ENCODE measurements around the gene MUC6. TPM values are rescaled to one million over a fixed set of nuclear protein-coding genes. Genes with fewer than 3 reads are reported as not detected.

The MUC6 gene
- total RNA-seq, 2 experiments from 2014 or later = not detected

Other genes starting within 250 kb of the MUC6 start
- gene CEND1, start 246.6 kb downstream of the MUC6 start, total RNA-seq = 1 to 10 TPM in 1 of 2 experiments, under 1 TPM in 1; 0.94 to 1.0 TPM
- gene SLC25A22, start 238.4 kb downstream of the MUC6 start, total RNA-seq = 10 to 100 TPM; 54.4 to 56.5 TPM
- 10 to 100 TPM; 29.4 to 30.5 TPM for gene PIDD1, start 231.5 kb downstream of the MUC6 start, total RNA-seq
- 1,000 to 10,000 TPM; 3,139 to 3,274 TPM for gene RPLP2, start 226.8 kb downstream of the MUC6 start, total RNA-seq
- gene PNPLA2, start 217.8 kb downstream of the MUC6 start, total RNA-seq = 10 to 100 TPM; 32.7 to 34.7 TPM
- gene CRACR2B, start 208.8 kb downstream of the MUC6 start, total RNA-seq = 1 to 10 TPM in 1 of 2 experiments, under 1 TPM in 1; 0.76 to 1.1 TPM
- gene CD151, start 203.8 kb downstream of the MUC6 start, total RNA-seq = 10 to 100 TPM; 47.3 to 51.1 TPM
- gene POLR2L, start 194.2 kb downstream of the MUC6 start, total RNA-seq = 100 to 1,000 TPM; 121 to 134 TPM
- 10 to 100 TPM; 12.8 to 16.2 TPM for gene TSPAN4, start 193.9 kb downstream of the MUC6 start, total RNA-seq
- 10 to 100 TPM; 73.1 to 81.6 TPM for gene CHID1, start 125.9 kb downstream of the MUC6 start, total RNA-seq
- 10 to 100 TPM; 26.3 to 30.3 TPM for gene AP2A2, start 110.8 kb downstream of the MUC6 start, total RNA-seq
- not detected for gene MUC2, start 38.2 kb upstream of the MUC6 start, total RNA-seq
- gene MUC5AC, start 121.2 kb upstream of the MUC6 start, total RNA-seq = not detected
- gene MUC5B, start 186.3 kb upstream of the MUC6 start, total RNA-seq = not detected

Data from activated naive CD8-positive, alpha-beta T cell treated with anti-CD3 and anti-CD28 coated beads for 36 hours (primary cell).